A549 (cell line): ENCODE measurements around the gene ZIC2. TPM values are rescaled to one million over a fixed set of nuclear protein-coding genes. Genes with fewer than 3 reads are reported as not detected.

Source experiments
- ATAC-seq, 2 experiments: fragments of 200-7000 bp in 1 of 2; fragments of >200 bp in 1 of 2; cut with Nextera tagmentation in 1 of 2; cut with Tn5 transposase in 1 of 2; 3 replicates each; pipeline versions ENCODE4 v1.8.0 to v1.9.1; 2018 to 2020; ENCODE audit warnings: mild to moderate bottlenecking in 1 of 2, moderate library complexity in 1 of 2
- CTCF ChIA-PET: fragments of 300-600 bp; sonication (Branson Sonifier 250); formaldehyde crosslinking; extraction: SDS; loops from one replicate; lab custom pipeline; 2021; ENCODE audit warnings: antibody characterized with exemption, inconsistent platforms; lab: Yijun Ruan, JAX
- POLR2A ChIA-PET: fragments of 350-600 bp; formaldehyde crosslinking; extraction: SDS; loops from one replicate; lab custom pipeline; 2021; ENCODE audit warnings: antibody characterized with exemption, inconsistent platforms; lab: Yijun Ruan, JAX
- DNase-seq, 2 experiments: peaks; one replicate each; pipeline versions ENCODE4 v3.0.0 to v3.0.0-alpha.2; 2011 to 2016; ENCODE audit warnings: low read depth in 1 of 2, low spot score in 1 of 2
- FAIRE-seq: peaks from 2 replicates; lab custom pipeline; 2011; peaks lifted over from hg19 to GRCh38; lab: Jason Lieb, UNC
- H3K27ac ChIP-seq, 2 experiments: fragments of >200 bp; sonication (Bioruptor Twin); formaldehyde crosslinking; 3 replicates each; pipeline ENCODE4 v1.5.1; 2016 to 2017
- H3K4me1 ChIP-seq: fragments of >200 bp; sonication (Bioruptor Twin); formaldehyde crosslinking; 3 replicates; pipeline ENCODE4 v1.6.1; 2016
- H3K4me2 ChIP-seq: fragments of >200 bp; sonication (Bioruptor Twin); formaldehyde crosslinking; 3 replicates; pipeline ENCODE4 v1.6.1; 2016
- H3K4me3 ChIP-seq: fragments of >200 bp; sonication (Bioruptor Twin); formaldehyde crosslinking; 3 replicates; pipeline ENCODE4 v1.5.1; 2016
- H3K9me3 ChIP-seq: fragments of >200 bp; sonication (Bioruptor Twin); formaldehyde crosslinking; 3 replicates; pipeline ENCODE4 v1.6.1; 2016
- CBX2 ChIP-seq: fragments of 200-600 bp; sonication (generic); IDR thresholded peaks from 2 replicates; pipeline ENCODE4 v1.6.1; 2016; ENCODE audit warnings: low read depth, mild to moderate bottlenecking, borderline replicate concordance
- EHMT2 ChIP-seq: fragments of 200-600 bp; sonication (generic); IDR thresholded peaks from 2 replicates; pipeline ENCODE4 v1.6.1; 2016; ENCODE audit warnings: antibody characterized with exemption, low read depth, mild to moderate bottlenecking, moderate library complexity
- ESRRA ChIP-seq: fragments of 150-350 bp; IDR thresholded peaks from 2 replicates; pipeline ENCODE4 v1.6.1; 2014; ENCODE audit warnings: mild to moderate bottlenecking, low read length, borderline replicate concordance
- FOSB ChIP-seq: fragments of 250-450 bp; sonication (Bioruptor Pico); IDR thresholded peaks from 2 replicates; pipeline ENCODE4 v1.5.0; 2020; ENCODE audit warnings: mild to moderate bottlenecking, moderate library complexity
- HDAC2 ChIP-seq: fragments of 200-600 bp; sonication (generic); IDR thresholded peaks from 2 replicates; pipeline ENCODE4 v1.6.1; 2016
- HEYL ChIP-seq: fragments of 250-450 bp; sonication (Bioruptor Pico); IDR thresholded peaks from 2 replicates; pipeline ENCODE4 v1.8.0; 2021; ENCODE audit warnings: mild to moderate bottlenecking, moderate library complexity
- HMGXB4 ChIP-seq: fragments of 250-450 bp; sonication (Bioruptor Pico); IDR thresholded peaks from 2 replicates; pipeline ENCODE4 v1.5.0; 2021; ENCODE audit warnings: mild to moderate bottlenecking, moderate library complexity, borderline replicate concordance
- JUN ChIP-seq, 2 experiments: fragments of >200 bp; sonication (Bioruptor Twin); formaldehyde crosslinking; IDR thresholded peaks; 2 replicates in 1 of 2; 3 replicates in 1 of 2; pipeline ENCODE4 v1.6.1; 2016 to 2017
- JUNB ChIP-seq: fragments of >200 bp; sonication (Bioruptor Twin); formaldehyde crosslinking; IDR thresholded peaks from 2 replicates; pipeline ENCODE4 v1.6.1; 2016
- KDM1A ChIP-seq: fragments of 200-600 bp; sonication (generic); IDR thresholded peaks from 2 replicates; pipeline ENCODE4 v1.6.1; 2016; ENCODE audit warnings: low read depth, mild to moderate bottlenecking
- KDM5A ChIP-seq: fragments of 200-600 bp; sonication (generic); IDR thresholded peaks from 2 replicates; pipeline ENCODE4 v1.6.1; 2016; ENCODE audit warnings: antibody characterized with exemption, mild to moderate bottlenecking
- MAX ChIP-seq: IDR thresholded peaks from 2 replicates; pipeline ENCODE4 v1.6.1; 2012
- NPAS2 ChIP-seq: fragments of 250-450 bp; sonication (Bioruptor Pico); IDR thresholded peaks from 2 replicates; pipeline ENCODE4 v1.8.0; 2022; ENCODE audit warnings: mild to moderate bottlenecking, moderate library complexity, borderline replicate concordance
- PHF8 ChIP-seq: fragments of 200-600 bp; sonication (generic); IDR thresholded peaks from 2 replicates; pipeline ENCODE4 v1.6.1; 2016; ENCODE audit warnings: low read depth, mild to moderate bottlenecking, antibody characterized with exemption, moderate library complexity, borderline replicate concordance
- RAD21 ChIP-seq, 2 experiments: fragments of >200 bp in 1 of 2; sonication (Bioruptor Twin) in 1 of 2; formaldehyde crosslinking in 1 of 2; IDR thresholded peaks in 1 of 2; conservative IDR thresholded peaks in 1 of 2; 2 replicates in 1 of 2; 3 replicates in 1 of 2; pipeline ENCODE4 v1.6.1; 2012 to 2018; ENCODE audit warnings: inconsistent platforms in 1 of 2
- RARB ChIP-seq: fragments of 250-450 bp; sonication (Bioruptor Pico); IDR thresholded peaks from 2 replicates; pipeline ENCODE4 v1.8.0; 2021; ENCODE audit warnings: mild to moderate bottlenecking, moderate library complexity
- TP53 ChIP-seq: fragments of 250-450 bp; sonication (Bioruptor Pico); IDR thresholded peaks from 2 replicates; pipeline ENCODE4 v1.5.0; 2021; ENCODE audit warnings: mild to moderate bottlenecking, moderate library complexity
- WGBS: methylation state at CpG from one replicate; pipeline ENCODE4 v1.1.6; 2017; ENCODE audit errors: missing lambda C conversion rate; 5-methylcytosine and 5-hydroxymethylcytosine counted together
- polyA plus RNA-seq, 4 experiments: library from polyadenylated mRNA; depleted of rRNA in 3 of 4; stranded (reverse); fragments of >200 nt; fragmentation: RNase III in 1 of 4; extraction: RNeasy Plus Mini Kit Qiagen cat#74134 plus additional on column Dnase treatment in 1 of 4; gene quantifications; 2 replicates in 3 of 4; 3 replicates in 1 of 4; pipeline ENCODE4 v1.2.3, GENCODE V29; 2011 to 2017

The ZIC2 gene
- polyA plus RNA-seq, 2 of the 4 experiments (the other 2 are of a cell fraction) = 2.1 to 10.3 TPM

- ChIA-PET POLR2A (no interaction called here), CTCF (no interaction called here)
- Histone ChIP-seq H3K4me2 (no peak overlapping the region), H3K27ac (no peak overlapping the region), H3K4me1 (peaks cover 13% of the 10 kb centered on the region; the same call in 2 of the 3 replicates), H3K9me3 (no peaks in the 10 kb centered on the region), H3K4me3 (no peak overlapping the region)
- TF ChIP-seq PHF8 (no peak), HMGXB4 (CRISPR knock-in tag) (no peak), NPAS2 (CRISPR knock-in tag) (no peak), HEYL (CRISPR knock-in tag) (no peak), TP53 (CRISPR knock-in tag) (no peak), HDAC2 (no peak)
- no peak for FAIRE-seq
- no peak for DNase-seq
- ATAC-seq = no peak
- 74% methylated on average over 3 of the region's 3 CpGs for WGBS
These were observed 17.7 kb upstream of the ZIC2 start for GRCh38 chr13:99963816-99964339.

- 91% methylated on average over 5 of the region's 9 CpGs for WGBS
- ChIA-PET CTCF (interaction anchor here (1.1 to 1.5 kb wide), 2 partner anchors 11 to 550 kb away, joined by 3 read pairs; no protein-coding TSS in a partner anchor), POLR2A (interaction anchor here (1.1 kb wide), 1 partner anchor 16 kb away, joined by 4 read pairs; the partner anchor contains the start of gene ZIC2)
- DNase-seq (no peak), FAIRE-seq (no peak), ATAC-seq (no peak)
- H3K4me2 ChIP-seq = no peak overlapping the region
- H3K4me1 ChIP-seq = peaks cover 13% of the 10 kb centered on the region; the same call in 2 of the 3 replicates
- no peak overlapping the region for H3K27ac ChIP-seq
- no peaks in the 10 kb centered on the region for H3K9me3 ChIP-seq
- no peak overlapping the region for H3K4me3 ChIP-seq
- TF ChIP-seq ESRRA (no peak), CBX2 (no peak), RARB (CRISPR knock-in tag) (no peak), MAX (no peak)
These were observed 16.1 kb upstream of the ZIC2 start for GRCh38 chr13:99965329-99966000.

GRCh38 chr13:99966064-99966805, 15.3 kb upstream of the ZIC2 start:
- no peaks in the 10 kb centered on the region for H3K9me3 ChIP-seq
- H3K4me3 ChIP-seq = no peak overlapping the region
- no peak for ATAC-seq
- no peak for DNase-seq
- TF ChIP-seq HMGXB4 (CRISPR knock-in tag) (no peak), JUN (IDR thresholded peaks at IDR 0.05) (no peak), RAD21 (conservative IDR thresholded peaks at IDR 0.05 in 1 of 2, IDR thresholded peaks at IDR 0.05 in 1 of 2) (no peak), EHMT2 (no peak), FOSB (CRISPR knock-in tag) (no peak), JUNB (no peak), KDM1A (no peak), KDM5A (no peak)
- ChIA-PET CTCF (interaction anchor here (1.1 to 1.5 kb wide), 3 partner anchors 12 to 549 kb away, joined by 3 read pairs; no protein-coding TSS in a partner anchor), POLR2A (interaction anchor here (1.1 kb wide), 1 partner anchor 15 kb away, joined by 4 read pairs; the partner anchor contains the start of gene ZIC2)
- peaks cover 13% of the 10 kb centered on the region; the same call in 2 of the 3 replicates for H3K4me1 ChIP-seq
- WGBS = 68% methylated on average over 8 of the region's 8 CpGs
- no peak for FAIRE-seq
- peak overlapping the region in 1 of 2 experiments; percentile 52; a peak in 2 of 6 replicates for H3K27ac ChIP-seq
- peak overlapping the region; percentile 98; the same call in 2 of the 3 replicates for H3K4me2 ChIP-seq
